ENCODE measurements around the gene DHTKD1.

The DHTKD1 gene

GRCh38 chr10:12042797-12043651, 25.7 kb upstream of the DHTKD1 start, which contains the start of gene UPF2:
Gene UPF2, minus strand, starts transcription at chr10:12042809. Its CDS starts 7,386 bp downstream, at chr10:12035423.
- Histone ChIP-seq H3K27ac (ENCODE audit: low read depth, low read length) (peak within 1 kb of the TSS; percentile 85), H3K9ac (ENCODE audit: low read length) (peak within 1 kb of the TSS; percentile 95), H3K23ac (ENCODE audit: low read length) (peak within 1 kb of the TSS; percentile 72), H3K4me3 (ENCODE audit: low read length) (peak within 1 kb of the TSS; percentile 88), H3K79me1 (ENCODE audit: low read length) (no peaks in the 10 kb centered on the region), H3K4me1 (ENCODE audit: control insufficient read depth, low read depth, low read length) (no peaks in the 10 kb centered on the region), H3K79me2 (ENCODE audit: control insufficient read depth, insufficient read depth, low read length) (peaks cover 28% of the 10 kb centered on the region), H3K36me3 (ENCODE audit: control insufficient read depth, insufficient read depth, low read length) (no peaks in the 10 kb centered on the region), H4K5ac (ENCODE audit: low read length) (no peak within 1 kb of the TSS), H3K4me2 (ENCODE audit: low read length) (peak within 1 kb of the TSS; percentile 79), H3K4ac (ENCODE audit: low read depth, low read length) (peak within 1 kb of the TSS; percentile 95), H3K27me3 (ENCODE audit: insufficient read depth, low read length, poor library complexity) (no peaks in the 10 kb centered on the region), H2AK5ac (ENCODE audit: low read length) (no peak within 1 kb of the TSS), H4K8ac (ENCODE audit: low read depth, low read length) (peak within 1 kb of the TSS; percentile 43), H3K18ac (ENCODE audit: low read length) (peak within 1 kb of the TSS; percentile 93), H2BK5ac (ENCODE audit: low read length) (peak within 1 kb of the TSS; percentile 99), H3K56ac (ENCODE audit: low read length) (peak within 1 kb of the TSS; percentile 98), H2BK120ac (ENCODE audit: low read depth, low read length) (no peak within 1 kb of the TSS), H2BK15ac (replicated peaks; ENCODE audit: low read depth) (peak within 1 kb of the TSS; percentile 4)
- WGBS (ENCODE audit: extremely low coverage, insufficient coverage, low lambda C conversion rate): no CpG with 5 or more reads among the region's 56 CpGs
- peak; percentile 99 for DNase-seq

GRCh38 chr10:12045596-12045995, 23.2 kb upstream of the DHTKD1 start:
- H2BK120ac ChIP-seq (ENCODE audit: low read depth, low read length): no peak overlapping the region
- H2BK15ac ChIP-seq (replicated peaks; ENCODE audit: low read depth): no peak overlapping the region
- no peak overlapping the region for H3K18ac ChIP-seq (ENCODE audit: low read length)
- no peak for DNase-seq
- WGBS (ENCODE audit: extremely low coverage, insufficient coverage, low lambda C conversion rate): no CpG with 5 or more reads among the region's 5 CpGs
- no peak overlapping the region for H3K9ac ChIP-seq (ENCODE audit: low read length)
- H3K4me1 ChIP-seq (ENCODE audit: control insufficient read depth, low read depth, low read length): no peaks in the 10 kb centered on the region
- H3K27ac ChIP-seq (ENCODE audit: low read depth, low read length): no peak overlapping the region
- no peak overlapping the region for H2BK5ac ChIP-seq (ENCODE audit: low read length)
- no peak overlapping the region for H3K4me3 ChIP-seq (ENCODE audit: low read length)
- no peaks in the 10 kb centered on the region for H3K27me3 ChIP-seq (ENCODE audit: insufficient read depth, low read length, poor library complexity)
- peak overlapping the region; percentile 22 for H3K56ac ChIP-seq (ENCODE audit: low read length)
- no peaks in the 10 kb centered on the region for H3K36me3 ChIP-seq (ENCODE audit: control insufficient read depth, insufficient read depth, low read length)
- H3K23ac ChIP-seq (ENCODE audit: low read length): no peak overlapping the region
- no peak overlapping the region for H3K4ac ChIP-seq (ENCODE audit: low read depth, low read length)
- peaks cover 13% of the 10 kb centered on the region for H3K79me2 ChIP-seq (ENCODE audit: control insufficient read depth, insufficient read depth, low read length)
- H4K8ac ChIP-seq (ENCODE audit: low read depth, low read length): no peak overlapping the region
- no peaks in the 10 kb centered on the region for H3K79me1 ChIP-seq (ENCODE audit: low read length)
- H4K5ac ChIP-seq (ENCODE audit: low read length): peak overlapping the region; percentile 56
- no peak overlapping the region for H2AK5ac ChIP-seq (ENCODE audit: low read length)
- H3K4me2 ChIP-seq (ENCODE audit: low read length): no peak overlapping the region

GRCh38 chr10:12048547-12048946, 20.2 kb upstream of the DHTKD1 start:
- no peaks in the 10 kb centered on the region for H3K36me3 ChIP-seq (ENCODE audit: control insufficient read depth, insufficient read depth, low read length)
- H3K56ac ChIP-seq (ENCODE audit: low read length): no peak overlapping the region
- no peak overlapping the region for H3K4me2 ChIP-seq (ENCODE audit: low read length)
- no CpG with 5 or more reads among the region's 8 CpGs for WGBS (ENCODE audit: extremely low coverage, insufficient coverage, low lambda C conversion rate)
- no peak overlapping the region for H2BK5ac ChIP-seq (ENCODE audit: low read length)
- H3K4ac ChIP-seq (ENCODE audit: low read depth, low read length): no peak overlapping the region
- H3K18ac ChIP-seq (ENCODE audit: low read length): no peak overlapping the region
- H3K4me3 ChIP-seq (ENCODE audit: low read length): no peak overlapping the region
- H4K8ac ChIP-seq (ENCODE audit: low read depth, low read length): no peak overlapping the region
- no peak overlapping the region for H3K9ac ChIP-seq (ENCODE audit: low read length)
- H3K79me2 ChIP-seq (ENCODE audit: control insufficient read depth, insufficient read depth, low read length): no peaks in the 10 kb centered on the region
- no peak overlapping the region for H2BK15ac ChIP-seq (replicated peaks; ENCODE audit: low read depth)
- no peaks in the 10 kb centered on the region for H3K27me3 ChIP-seq (ENCODE audit: insufficient read depth, low read length, poor library complexity)
- no peak overlapping the region for H3K27ac ChIP-seq (ENCODE audit: low read depth, low read length)
- H3K79me1 ChIP-seq (ENCODE audit: low read length): no peaks in the 10 kb centered on the region
- no peak overlapping the region for H2AK5ac ChIP-seq (ENCODE audit: low read length)
- H4K5ac ChIP-seq (ENCODE audit: low read length): no peak overlapping the region
- no peak for DNase-seq
- no peak overlapping the region for H3K23ac ChIP-seq (ENCODE audit: low read length)
- no peak overlapping the region for H2BK120ac ChIP-seq (ENCODE audit: low read depth, low read length)
- no peaks in the 10 kb centered on the region for H3K4me1 ChIP-seq (ENCODE audit: control insufficient read depth, low read depth, low read length)

- H4K8ac ChIP-seq (ENCODE audit: low read depth, low read length): no peak overlapping the region
- no peak overlapping the region for H3K4me3 ChIP-seq (ENCODE audit: low read length)
- H3K18ac ChIP-seq (ENCODE audit: low read length): no peak overlapping the region
- H3K4me2 ChIP-seq (ENCODE audit: low read length): no peak overlapping the region
- no peaks in the 10 kb centered on the region for H3K4me1 ChIP-seq (ENCODE audit: control insufficient read depth, low read depth, low read length)
- no peak overlapping the region for H3K56ac ChIP-seq (ENCODE audit: low read length)
- no peaks in the 10 kb centered on the region for H3K79me1 ChIP-seq (ENCODE audit: low read length)
- H3K27me3 ChIP-seq (ENCODE audit: insufficient read depth, low read length, poor library complexity): no peaks in the 10 kb centered on the region
- no peak overlapping the region for H3K23ac ChIP-seq (ENCODE audit: low read length)
- no peaks in the 10 kb centered on the region for H3K79me2 ChIP-seq (ENCODE audit: control insufficient read depth, insufficient read depth, low read length)
- no peak overlapping the region for H2BK120ac ChIP-seq (ENCODE audit: low read depth, low read length)
- no peak overlapping the region for H3K4ac ChIP-seq (ENCODE audit: low read depth, low read length)
- no peak overlapping the region for H2BK5ac ChIP-seq (ENCODE audit: low read length)
- no peak overlapping the region for H3K9ac ChIP-seq (ENCODE audit: low read length)
- H3K27ac ChIP-seq (ENCODE audit: low read depth, low read length): no peak overlapping the region
- H4K5ac ChIP-seq (ENCODE audit: low read length): no peak overlapping the region
- H2AK5ac ChIP-seq (ENCODE audit: low read length): no peak overlapping the region
- DNase-seq: no peak
- H2BK15ac ChIP-seq (replicated peaks; ENCODE audit: low read depth): no peak overlapping the region
- no peaks in the 10 kb centered on the region for H3K36me3 ChIP-seq (ENCODE audit: control insufficient read depth, insufficient read depth, low read length)
Measured at GRCh38 chr10:12050528-12050927, 18.2 kb upstream of the DHTKD1 start.

- Histone ChIP-seq H3K27ac (ENCODE audit: low read depth, low read length) (no peak overlapping the region), H3K4me3 (ENCODE audit: low read length) (no peak overlapping the region), H3K9ac (ENCODE audit: low read length) (no peak overlapping the region), H3K23ac (ENCODE audit: low read length) (no peak overlapping the region), H2BK15ac (replicated peaks; ENCODE audit: low read depth) (no peak overlapping the region), H4K5ac (ENCODE audit: low read length) (no peak overlapping the region), H2BK5ac (ENCODE audit: low read length) (no peak overlapping the region), H2BK120ac (ENCODE audit: low read depth, low read length) (no peak overlapping the region), H3K27me3 (ENCODE audit: insufficient read depth, low read length, poor library complexity) (no peaks in the 10 kb centered on the region), H3K18ac (ENCODE audit: low read length) (no peak overlapping the region), H3K4me2 (ENCODE audit: low read length) (no peak overlapping the region), H3K79me1 (ENCODE audit: low read length) (no peaks in the 10 kb centered on the region), H3K79me2 (ENCODE audit: control insufficient read depth, insufficient read depth, low read length) (no peaks in the 10 kb centered on the region), H2AK5ac (ENCODE audit: low read length) (no peak overlapping the region), H3K36me3 (ENCODE audit: control insufficient read depth, insufficient read depth, low read length) (no peaks in the 10 kb centered on the region), H3K4me1 (ENCODE audit: control insufficient read depth, low read depth, low read length) (no peaks in the 10 kb centered on the region), H4K8ac (ENCODE audit: low read depth, low read length) (peak overlapping the region; percentile 39), H3K56ac (ENCODE audit: low read length) (no peak overlapping the region), H3K4ac (ENCODE audit: low read depth, low read length) (no peak overlapping the region)
- WGBS (ENCODE audit: extremely low coverage, insufficient coverage, low lambda C conversion rate): no CpG with 5 or more reads among the region's 4 CpGs
- DNase-seq: no peak
Measured at GRCh38 chr10:12051241-12051640, 17.5 kb upstream of the DHTKD1 start.

GRCh38 chr10:12055732-12056131, 13.0 kb upstream of the DHTKD1 start:
- Histone ChIP-seq H2AK5ac (ENCODE audit: low read length) (no peak overlapping the region), H2BK120ac (ENCODE audit: low read depth, low read length) (no peak overlapping the region), H2BK5ac (ENCODE audit: low read length) (no peak overlapping the region), H3K4me2 (ENCODE audit: low read length) (no peak overlapping the region), H2BK15ac (replicated peaks; ENCODE audit: low read depth) (no peak overlapping the region), H3K56ac (ENCODE audit: low read length) (no peak overlapping the region), H3K27ac (ENCODE audit: low read depth, low read length) (no peak overlapping the region), H3K23ac (ENCODE audit: low read length) (no peak overlapping the region), H4K5ac (ENCODE audit: low read length) (no peak overlapping the region), H3K9ac (ENCODE audit: low read length) (no peak overlapping the region), H3K79me2 (ENCODE audit: control insufficient read depth, insufficient read depth, low read length) (no peaks in the 10 kb centered on the region), H3K79me1 (ENCODE audit: low read length) (no peaks in the 10 kb centered on the region), H4K8ac (ENCODE audit: low read depth, low read length) (no peak overlapping the region), H3K27me3 (ENCODE audit: insufficient read depth, low read length, poor library complexity) (no peaks in the 10 kb centered on the region), H3K36me3 (ENCODE audit: control insufficient read depth, insufficient read depth, low read length) (no peaks in the 10 kb centered on the region), H3K4ac (ENCODE audit: low read depth, low read length) (no peak overlapping the region), H3K18ac (ENCODE audit: low read length) (no peak overlapping the region), H3K4me3 (ENCODE audit: low read length) (no peak overlapping the region), H3K4me1 (ENCODE audit: control insufficient read depth, low read depth, low read length) (no peaks in the 10 kb centered on the region)
- no CpG with 5 or more reads among the region's 5 CpGs for WGBS (ENCODE audit: extremely low coverage, insufficient coverage, low lambda C conversion rate)
- DNase-seq: peak; percentile 22

Data from mesendoderm (in vitro differentiated cells).